A549 (cell line): ENCODE data around the gene CD5L.

ENCODE experiments used
- CTCF ChIP-seq: fragments of >200 bp; sonication (Bioruptor Twin); formaldehyde crosslinking; IDR thresholded peaks from 3 replicates; pipeline ENCODE4 v1.5.1; 2016
- ELK1 ChIP-seq: fragments of 150-350 bp; IDR thresholded peaks from 2 replicates; pipeline ENCODE4 v1.6.1; 2014; ENCODE audit warnings: low read depth, mild to moderate bottlenecking, low read length
- EP300 ChIP-seq, 2 experiments: fragments of >200 bp; sonication (Bioruptor Twin); formaldehyde crosslinking; IDR thresholded peaks; 2 replicates in 1 of 2; 3 replicates in 1 of 2; pipeline ENCODE4 v1.6.1; 2016 to 2017
- JUNB ChIP-seq: fragments of >200 bp; sonication (Bioruptor Twin); formaldehyde crosslinking; IDR thresholded peaks from 2 replicates; pipeline ENCODE4 v1.6.1; 2016
- POLR2A ChIP-seq: IDR thresholded peaks from 2 replicates; pipeline ENCODE4 v1.6.1; 2012; ENCODE audit warnings: mild to moderate bottlenecking, low read length
- RAD21 ChIP-seq, 2 experiments: fragments of >200 bp in 1 of 2; sonication (Bioruptor Twin) in 1 of 2; formaldehyde crosslinking in 1 of 2; IDR thresholded peaks in 1 of 2; conservative IDR thresholded peaks in 1 of 2; 2 replicates in 1 of 2; 3 replicates in 1 of 2; pipeline ENCODE4 v1.6.1; 2012 to 2018; ENCODE audit warnings: inconsistent platforms in 1 of 2
- REST ChIP-seq: fragments of 200-600 bp; sonication (generic); IDR thresholded peaks from 2 replicates; pipeline ENCODE4 v1.6.1; 2016; ENCODE audit warnings: antibody characterized with exemption, mild to moderate bottlenecking, moderate library complexity
- SMC3 ChIP-seq: fragments of >200 bp; sonication (Bioruptor Twin); formaldehyde crosslinking; IDR thresholded peaks from 3 replicates; pipeline ENCODE4 v1.6.1; 2018; ENCODE audit warnings: inconsistent platforms
- ZFP36 ChIP-seq: fragments of 450-650 bp; IDR thresholded peaks from 2 replicates; pipeline ENCODE4 v1.6.1; 2014; ENCODE audit warnings: borderline replicate concordance; ENCODE audit not compliant: partially characterized antibody
- ZNF302 ChIP-seq: fragments of 250-450 bp; sonication (Bioruptor Pico); IDR thresholded peaks from 2 replicates; pipeline ENCODE4 v1.9.0; 2021; ENCODE audit warnings: inconsistent platforms, mild to moderate bottlenecking, moderate library complexity

GRCh38 chr1:157806431-157807149, 35.0 kb downstream of the CD5L start:
- no peak for TF ChIP-seq CTCF
- TF ChIP-seq ZFP36 = no peak
- no peak for TF ChIP-seq POLR2A
- TF ChIP-seq JUNB = no peak
- TF ChIP-seq ELK1 = no peak
- TF ChIP-seq REST = no peak
- no peak for TF ChIP-seq RAD21 (conservative IDR thresholded peaks at IDR 0.05 in 1 of 2, IDR thresholded peaks at IDR 0.05 in 1 of 2)
- no peak for TF ChIP-seq SMC3
- no peak for TF ChIP-seq EP300 (IDR thresholded peaks at IDR 0.05)
- TF ChIP-seq ZNF302 (CRISPR knock-in tag) = no peak
